ENCODE measurements around the gene BICD2. TPM values are rescaled to one million over a fixed set of nuclear protein-coding genes. Genes with fewer than 3 reads are reported as not detected.

Gene BICD2
- total RNA-seq, 1 experiment from 2014 or later, result 51.8 TPM

- DNase-seq (ENCODE audit: low read depth), result peak; percentile 52
Measured at GRCh38 chr9:92728831-92729734, 35.5 kb downstream of the BICD2 start.

- no peak for DNase-seq (ENCODE audit: low read depth)
Measured at GRCh38 chr9:92727716-92728700, 36.6 kb downstream of the BICD2 start.

GRCh38 chr9:92726971-92727715, 37.5 kb downstream of the BICD2 start:
- DNase-seq (ENCODE audit: low read depth), result peak; percentile 55

GRCh38 chr9:92726348-92726747, 38.3 kb downstream of the BICD2 start:
- no peak for DNase-seq (ENCODE audit: low read depth)

- DNase-seq (ENCODE audit: low read depth), result no peak
Measured at GRCh38 chr9:92725766-92726165, 38.9 kb downstream of the BICD2 start.

- DNase-seq (ENCODE audit: low read depth), result no peak
Measured at GRCh38 chr9:92725266-92725545, 39.4 kb downstream of the BICD2 start.

GRCh38 chr9:92724528-92725265, 39.9 kb downstream of the BICD2 start:
- DNase-seq (ENCODE audit: low read depth), result no peak

GRCh38 chr9:92723801-92724323, 40.8 kb downstream of the BICD2 start:
- DNase-seq (ENCODE audit: low read depth), result no peak

GRCh38 chr9:92723299-92723625, 41.4 kb downstream of the BICD2 start:
- DNase-seq (ENCODE audit: low read depth), result no peak

- DNase-seq (ENCODE audit: low read depth), result no peak
Measured at GRCh38 chr9:92722386-92723298, 42.0 kb downstream of the BICD2 start.

- DNase-seq (ENCODE audit: low read depth), result no peak
Measured at GRCh38 chr9:92721548-92721947, 43.1 kb downstream of the BICD2 start.

GRCh38 chr9:92720807-92721535, 43.7 kb downstream of the BICD2 start:
- no peak for DNase-seq (ENCODE audit: low read depth)

GRCh38 chr9:92720209-92720765, 44.3 kb downstream of the BICD2 start:
- DNase-seq (ENCODE audit: low read depth), result no peak

GRCh38 chr9:92719028-92719647, 45.5 kb downstream of the BICD2 start:
- DNase-seq (ENCODE audit: low read depth), result no peak

- DNase-seq (ENCODE audit: low read depth), result no peak
Measured at GRCh38 chr9:92718086-92719001, 46.3 kb downstream of the BICD2 start.

- no peak for DNase-seq (ENCODE audit: low read depth)
Measured at GRCh38 chr9:92717201-92718085, 47.2 kb downstream of the BICD2 start.
